ENCODE measurements around the gene ZNF672. TPM values are rescaled to one million over a fixed set of nuclear protein-coding genes. Genes with fewer than 3 reads are reported as not detected.

ZNF672 gene
- total and polyA plus RNA-seq, 4 donors: 6.4 to 28.0 (median 20.1) TPM

DNA sequence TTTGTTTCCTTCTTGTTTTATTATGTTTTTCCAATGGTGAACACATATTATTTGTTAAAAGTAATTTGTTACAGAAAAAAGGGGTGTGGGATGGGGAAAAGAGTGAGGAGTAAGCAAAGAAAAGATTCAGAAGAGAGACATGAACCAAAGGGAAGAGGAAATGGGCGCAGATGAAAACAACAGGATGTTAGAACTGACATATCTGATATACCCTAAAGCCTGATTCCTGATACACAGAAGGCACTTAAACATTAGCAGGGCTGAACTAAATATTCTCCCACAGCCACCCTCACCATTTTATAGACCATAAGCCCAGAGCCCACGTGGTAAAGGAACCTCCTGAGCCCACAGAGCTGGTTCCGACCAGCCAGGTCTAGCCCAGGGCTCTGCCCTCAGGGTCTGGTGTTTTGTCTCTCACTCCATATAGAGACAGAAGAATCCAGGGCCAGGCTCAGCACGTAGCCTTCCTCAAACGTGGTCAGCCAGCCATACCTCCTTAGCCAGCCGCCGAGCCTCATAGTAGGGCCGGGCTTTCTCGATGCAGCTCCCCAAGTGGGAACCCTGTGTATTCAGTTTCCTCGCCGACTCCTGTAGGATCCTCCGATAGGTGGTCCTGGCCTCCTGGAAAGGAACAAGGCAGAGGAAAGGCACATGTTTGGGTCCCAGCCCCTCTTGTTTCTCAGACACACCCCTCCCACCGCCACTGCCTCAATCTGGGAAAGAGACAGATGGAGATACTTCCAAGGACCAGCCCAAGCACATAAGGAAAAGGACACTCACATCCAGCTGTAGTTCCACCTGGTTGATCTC, 21.8 kb upstream of the ZNF672 start:
- no peak overlapping the region for H3K27ac ChIP-seq (ENCODE audit: low read depth in 1 of 2, low read length in 2 of 2)

DNA sequence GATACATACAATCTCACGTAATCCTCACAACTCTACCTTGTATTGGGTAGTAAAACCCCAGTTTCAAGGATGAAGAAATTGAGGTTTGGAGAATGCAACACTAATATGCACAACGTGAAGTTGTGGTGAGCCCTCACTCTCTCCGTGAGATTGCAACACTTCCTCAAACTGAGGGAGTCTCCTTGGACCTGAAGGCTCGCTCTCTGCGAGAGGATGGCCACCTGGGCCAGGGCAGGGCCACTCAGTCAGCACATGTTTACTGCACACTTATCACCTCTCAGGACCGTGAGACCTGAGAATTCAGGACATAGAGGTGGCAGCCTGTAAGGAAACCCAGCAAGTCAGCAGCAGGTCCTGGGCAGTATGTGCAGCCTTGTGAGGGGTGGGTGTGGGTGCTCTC, 21.0 kb upstream of the ZNF672 start:
- TF ChIP-seq FOXA1 (IDR thresholded peaks at IDR 0.05) (no peak), FOXA2 (IDR thresholded peaks at IDR 0.05) (no peak), RXRA (IDR thresholded peaks at IDR 0.05) (no peak), NR2F2 (IDR thresholded peaks at IDR 0.05) (no peak), HNF4G (IDR thresholded peaks at IDR 0.05) (no peak)
- TF ChIP-seq, protein P1, sequence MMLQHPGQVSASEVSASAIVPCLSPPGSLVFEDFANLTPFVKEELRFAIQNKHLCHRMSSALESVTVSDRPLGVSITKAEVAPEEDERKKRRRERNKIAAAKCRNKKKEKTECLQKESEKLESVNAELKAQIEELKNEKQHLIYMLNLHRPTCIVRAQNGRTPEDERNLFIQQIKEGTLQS (IDR thresholded peaks at IDR 0.05): no peak
- H3K9me3 ChIP-seq (ENCODE audit: control insufficient read depth in 4 of 4, low read length in 3 of 4): no peaks in the 10 kb centered on the region
- peak; percentile 23 for DNase-seq (ENCODE audit: low spot score)
- WGBS: 85% methylated on average over 6 of the region's 6 CpGs
- H3K4me3 ChIP-seq (ENCODE audit: low read depth in 1 of 3, low read length in 3 of 3): no peak overlapping the region
- peaks cover 6 to 17% (median 10%) of the 10 kb centered on the region in 4 donors for H3K4me1 ChIP-seq (ENCODE audit: control insufficient read depth in 4 of 4, insufficient read depth in 4 of 4, low read length in 3 of 4)
- no peak overlapping the region for H3K9ac ChIP-seq (ENCODE audit: low read depth in 1 of 2, low read length in 2 of 2)
- H3K27ac ChIP-seq (ENCODE audit: low read depth in 1 of 2, low read length in 2 of 2): no peak overlapping the region
- peaks cover 10 to 43% (median 25%) of the 10 kb centered on the region in 4 donors for H3K36me3 ChIP-seq (ENCODE audit: control insufficient read depth in 4 of 4, insufficient read depth in 3 of 4, low read depth in 1 of 4, low read length in 3 of 4)
- H3K27me3 ChIP-seq (ENCODE audit: control insufficient read depth in 4 of 4, insufficient read depth in 4 of 4, low read length in 3 of 4): no peaks in the 10 kb centered on the region

More for the DNA sequence above, 21.8 kb upstream of the ZNF672 start:
- DNase-seq (ENCODE audit: low spot score): peak; percentile 16
- peaks cover 9 to 43% (median 25%) of the 10 kb centered on the region in 4 donors for H3K36me3 ChIP-seq (ENCODE audit: control insufficient read depth in 4 of 4, insufficient read depth in 3 of 4, low read depth in 1 of 4, low read length in 3 of 4)
- WGBS: 92% methylated on average over 13 of the region's 13 CpGs
- TF ChIP-seq GABPA (IDR thresholded peaks at IDR 0.05 in 1 of 2, conservative IDR thresholded peaks at IDR 0.05 in 1 of 2) (no peak), SP1 (IDR thresholded peaks at IDR 0.05) (no peak), EGR1 (IDR thresholded peaks at IDR 0.05; ENCODE audit: low read depth in 2 of 2) (no peak), FOXA1 (IDR thresholded peaks at IDR 0.05) (no peak), HNF4G (IDR thresholded peaks at IDR 0.05) (no peak), NR2F2 (IDR thresholded peaks at IDR 0.05) (no peak)
- TF ChIP-seq, protein P2, sequence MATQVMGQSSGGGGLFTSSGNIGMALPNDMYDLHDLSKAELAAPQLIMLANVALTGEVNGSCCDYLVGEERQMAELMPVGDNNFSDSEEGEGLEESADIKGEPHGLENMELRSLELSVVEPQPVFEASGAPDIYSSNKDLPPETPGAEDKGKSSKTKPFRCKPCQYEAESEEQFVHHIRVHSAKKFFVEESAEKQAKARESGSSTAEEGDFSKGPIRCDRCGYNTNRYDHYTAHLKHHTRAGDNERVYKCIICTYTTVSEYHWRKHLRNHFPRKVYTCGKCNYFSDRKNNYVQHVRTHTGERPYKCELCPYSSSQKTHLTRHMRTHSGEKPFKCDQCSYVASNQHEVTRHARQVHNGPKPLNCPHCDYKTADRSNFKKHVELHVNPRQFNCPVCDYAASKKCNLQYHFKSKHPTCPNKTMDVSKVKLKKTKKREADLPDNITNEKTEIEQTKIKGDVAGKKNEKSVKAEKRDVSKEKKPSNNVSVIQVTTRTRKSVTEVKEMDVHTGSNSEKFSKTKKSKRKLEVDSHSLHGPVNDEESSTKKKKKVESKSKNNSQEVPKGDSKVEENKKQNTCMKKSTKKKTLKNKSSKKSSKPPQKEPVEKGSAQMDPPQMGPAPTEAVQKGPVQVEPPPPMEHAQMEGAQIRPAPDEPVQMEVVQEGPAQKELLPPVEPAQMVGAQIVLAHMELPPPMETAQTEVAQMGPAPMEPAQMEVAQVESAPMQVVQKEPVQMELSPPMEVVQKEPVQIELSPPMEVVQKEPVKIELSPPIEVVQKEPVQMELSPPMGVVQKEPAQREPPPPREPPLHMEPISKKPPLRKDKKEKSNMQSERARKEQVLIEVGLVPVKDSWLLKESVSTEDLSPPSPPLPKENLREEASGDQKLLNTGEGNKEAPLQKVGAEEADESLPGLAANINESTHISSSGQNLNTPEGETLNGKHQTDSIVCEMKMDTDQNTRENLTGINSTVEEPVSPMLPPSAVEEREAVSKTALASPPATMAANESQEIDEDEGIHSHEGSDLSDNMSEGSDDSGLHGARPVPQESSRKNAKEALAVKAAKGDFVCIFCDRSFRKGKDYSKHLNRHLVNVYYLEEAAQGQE (IDR thresholded peaks at IDR 0.05): no peak
- TF ChIP-seq, protein P3, sequence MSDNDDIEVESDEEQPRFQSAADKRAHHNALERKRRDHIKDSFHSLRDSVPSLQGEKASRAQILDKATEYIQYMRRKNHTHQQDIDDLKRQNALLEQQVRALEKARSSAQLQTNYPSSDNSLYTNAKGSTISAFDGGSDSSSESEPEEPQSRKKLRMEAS (IDR thresholded peaks at IDR 0.05): no peak
- no peak overlapping the region for H3K9ac ChIP-seq (ENCODE audit: low read depth in 1 of 2, low read length in 2 of 2)
- no peaks in the 10 kb centered on the region for H3K9me3 ChIP-seq (ENCODE audit: control insufficient read depth in 4 of 4, low read length in 3 of 4)
- H3K4me3 ChIP-seq (ENCODE audit: low read depth in 1 of 3, low read length in 3 of 3): no peak overlapping the region
- H3K4me1 ChIP-seq (ENCODE audit: control insufficient read depth in 4 of 4, insufficient read depth in 4 of 4, low read length in 3 of 4): peaks cover 4 to 17% (median 8%) of the 10 kb centered on the region in 4 donors
- no peaks in the 10 kb centered on the region for H3K27me3 ChIP-seq (ENCODE audit: control insufficient read depth in 4 of 4, insufficient read depth in 4 of 4, low read length in 3 of 4)

Data from liver (tissue), 9 donors.